Measurements from ENCODE around the gene IL17C. TPM values are rescaled to one million over a fixed set of nuclear protein-coding genes. Genes with fewer than 3 reads are reported as not detected.

IL17C gene
- total and polyA plus RNA-seq, 7 experiments from 2014 or later = 0.37 TPM; not detected in 6

GRCh38 chr16:88651989-88652761 is 13.8 kb downstream of the IL17C start:
- ChIA-PET CTCF (interaction anchor here (1.2 kb wide), 1 partner anchor 53 kb away, joined by 4 read pairs; no protein-coding TSS in a partner anchor), POLR2A (interaction anchor here (1.2 to 2.2 kb wide), 3 partner anchors 11 to 35 kb away, joined by 4 to 8 read pairs (median 4); partner anchors contain the start of gene MVD)
- H3K36me3 ChIP-seq (ENCODE audit: control insufficient read depth in 2 of 3, insufficient read depth in 3 of 3, low read length in 3 of 3) = peaks cover 0 to 45% (median 0%) of the 10 kb centered on the region in 3 experiments
- DNase-seq (no peak), ATAC-seq (no peak)
- peaks cover 20 to 28% of the 10 kb centered on the region in 2 donors for H3K4me1 ChIP-seq (ENCODE audit: control insufficient read depth in 2 of 2, insufficient read depth in 2 of 2, low read length in 2 of 2)
- intact Hi-C loops (cut with micrococcal nuclease) = loop anchor here (1.0 to 2.0 kb wide), 11 partner anchors 11 to 199 kb away; partner anchors contain the start of genes MVD (in 2 of the 2), SNAI3 (in 2 of the 2), ZC3H18 (in 2 of the 2) and CTU2 (in 1 of the 2)
- Mint-ChIP-seq H3K27ac (peak overlapping the region in 6 of 9 donors; percentile 24 to 98 (median 84)), H3K4me1 (peaks cover 6 to 27% (median 13%) of the 10 kb centered on the region in 7 donors), H3K4me3 (peak overlapping the region in 4 of 10 donors; percentile 53 to 91 (median 68)), H3K27me3 (no peaks in the 10 kb centered on the region), H3K9me3 (no peaks in the 10 kb centered on the region), H3K36me3 (peaks cover 0 to 15% (median 1%) of the 10 kb centered on the region in 5 donors)
- no peaks in the 10 kb centered on the region for H3K27me3 ChIP-seq (ENCODE audit: control insufficient read depth in 2 of 2, insufficient read depth in 2 of 2, low read length in 2 of 2)
- H3K9me3 ChIP-seq (ENCODE audit: control insufficient read depth in 2 of 3, low read length in 3 of 3) = no peaks in the 10 kb centered on the region
- H3K27ac ChIP-seq (ENCODE audit: low read depth, low read length) = peak overlapping the region; percentile 84
- H3K4me3 ChIP-seq (ENCODE audit: low read length) = no peak overlapping the region

- peak overlapping the region in 5 of 9 donors; percentile 46 to 76 (median 69) for H3K27ac Mint-ChIP-seq
Measured at GRCh38 chr16:88652762-88653063, 14.3 kb downstream of the IL17C start.

GRCh38 chr16:88653101-88653500 is 14.7 kb downstream of the IL17C start:
- Mint-ChIP-seq H3K4me1 (peaks cover 6 to 27% (median 13%) of the 10 kb centered on the region in 7 donors), H3K4me3 (peak overlapping the region in 1 of 10 donors; percentile 42), H3K36me3 (peaks cover 0 to 15% (median 1%) of the 10 kb centered on the region in 5 donors), H3K27me3 (no peaks in the 10 kb centered on the region), H3K27ac (peak overlapping the region in 6 of 9 donors; percentile 36 to 76 (median 66)), H3K9me3 (no peaks in the 10 kb centered on the region)
- intact Hi-C loops (cut with micrococcal nuclease) = no loop called here
- Histone ChIP-seq H3K9me3 (ENCODE audit: control insufficient read depth in 2 of 3, low read length in 3 of 3) (no peaks in the 10 kb centered on the region), H3K4me3 (ENCODE audit: low read length) (no peak overlapping the region), H3K36me3 (ENCODE audit: control insufficient read depth in 2 of 3, insufficient read depth in 3 of 3, low read length in 3 of 3) (peaks cover 0 to 48% (median 0%) of the 10 kb centered on the region in 3 experiments), H3K27me3 (ENCODE audit: control insufficient read depth in 2 of 2, insufficient read depth in 2 of 2, low read length in 2 of 2) (no peaks in the 10 kb centered on the region), H3K4me1 (ENCODE audit: control insufficient read depth in 2 of 2, insufficient read depth in 2 of 2, low read length in 2 of 2) (peaks cover 20 to 26% of the 10 kb centered on the region in 2 donors), H3K27ac (ENCODE audit: low read depth, low read length) (peak overlapping the region; percentile 13)
- DNase-seq (no peak), ATAC-seq (no peak)
- ChIA-PET CTCF (interaction anchor here (1.2 kb wide), 1 partner anchor 52 kb away, joined by 4 read pairs; no protein-coding TSS in a partner anchor), POLR2A (interaction anchor here (1.1 to 2.2 kb wide), 4 partner anchors 11 to 34 kb away, joined by 3 to 8 read pairs (median 4); no protein-coding TSS in a partner anchor)

More at GRCh38 chr16:88652762-88653063, 14.3 kb downstream of the IL17C start:
- peaks cover 6 to 27% (median 13%) of the 10 kb centered on the region in 7 donors for H3K4me1 Mint-ChIP-seq
- no peak overlapping the region for H3K4me3 ChIP-seq (ENCODE audit: low read length)
- H3K36me3 Mint-ChIP-seq = peaks cover 0 to 15% (median 1%) of the 10 kb centered on the region in 5 donors
- no peaks in the 10 kb centered on the region for H3K9me3 ChIP-seq (ENCODE audit: control insufficient read depth in 2 of 3, low read length in 3 of 3)
- ChIA-PET POLR2A (interaction anchor here (1.9 to 2.2 kb wide), 2 partner anchors 11 to 34 kb away, joined by 4 to 8 read pairs; no protein-coding TSS in a partner anchor), CTCF (interaction anchor here (1.2 kb wide), 1 partner anchor 53 kb away, joined by 4 read pairs; no protein-coding TSS in a partner anchor)
- no peak for DNase-seq
- H3K27ac ChIP-seq (ENCODE audit: low read depth, low read length) = peak overlapping the region; percentile 84
- intact Hi-C loops (cut with micrococcal nuclease) = no loop called here
- H3K27me3 ChIP-seq (ENCODE audit: control insufficient read depth in 2 of 2, insufficient read depth in 2 of 2, low read length in 2 of 2) = no peaks in the 10 kb centered on the region
- no peak for ATAC-seq
- no peaks in the 10 kb centered on the region for H3K27me3 Mint-ChIP-seq
- H3K9me3 Mint-ChIP-seq = no peaks in the 10 kb centered on the region
- peaks cover 20 to 28% of the 10 kb centered on the region in 2 donors for H3K4me1 ChIP-seq (ENCODE audit: control insufficient read depth in 2 of 2, insufficient read depth in 2 of 2, low read length in 2 of 2)
- H3K36me3 ChIP-seq (ENCODE audit: control insufficient read depth in 2 of 3, insufficient read depth in 3 of 3, low read length in 3 of 3) = peaks cover 0 to 48% (median 0%) of the 10 kb centered on the region in 3 experiments
- peak overlapping the region in 1 of 10 donors; percentile 42 for H3K4me3 Mint-ChIP-seq

- H3K27me3 Mint-ChIP-seq = no peaks in the 10 kb centered on the region
- Histone ChIP-seq H3K27me3 (ENCODE audit: control insufficient read depth in 2 of 2, insufficient read depth in 2 of 2, low read length in 2 of 2) (no peaks in the 10 kb centered on the region), H3K4me1 (ENCODE audit: control insufficient read depth in 2 of 2, insufficient read depth in 2 of 2, low read length in 2 of 2) (peaks cover 20 to 21% of the 10 kb centered on the region in 2 donors), H3K9me3 (ENCODE audit: control insufficient read depth in 2 of 3, low read length in 3 of 3) (no peaks in the 10 kb centered on the region), H3K36me3 (ENCODE audit: control insufficient read depth in 2 of 3, insufficient read depth in 3 of 3, low read length in 3 of 3) (peaks cover 0 to 46% (median 0%) of the 10 kb centered on the region in 3 experiments), H3K4me3 (ENCODE audit: low read length) (no peak overlapping the region), H3K27ac (ENCODE audit: low read depth, low read length) (no peak overlapping the region)
- POLR2A ChIA-PET = interaction anchor here (1.1 to 1.9 kb wide), 3 partner anchors 16 to 33 kb away, joined by 3 to 4 read pairs (median 3); no protein-coding TSS in a partner anchor
- CTCF ChIA-PET = interaction anchor here (1.2 kb wide), 1 partner anchor 51 kb away, joined by 4 read pairs; no protein-coding TSS in a partner anchor
- ATAC-seq (no peak), DNase-seq (no peak)
- H3K4me1 Mint-ChIP-seq = peaks cover 6 to 27% (median 13%) of the 10 kb centered on the region in 7 donors
- peaks cover 0 to 15% (median 2%) of the 10 kb centered on the region in 5 donors for H3K36me3 Mint-ChIP-seq
- H3K4me3 Mint-ChIP-seq = peak overlapping the region in 3 of 10 donors; percentile 8 to 21 (median 16)
- peak overlapping the region in 7 of 9 donors; percentile 36 to 76 (median 51) for H3K27ac Mint-ChIP-seq
- H3K9me3 Mint-ChIP-seq = no peaks in the 10 kb centered on the region
- intact Hi-C loops (cut with micrococcal nuclease) = no loop called here
Measured at GRCh38 chr16:88653596-88654362, 15.4 kb downstream of the IL17C start.

- ATAC-seq (no peak), DNase-seq (no peak)
- peak overlapping the region in 4 of 9 donors; percentile 38 to 69 (median 56) for H3K27ac Mint-ChIP-seq
- Histone ChIP-seq H3K36me3 (ENCODE audit: control insufficient read depth in 2 of 3, insufficient read depth in 3 of 3, low read length in 3 of 3) (peaks cover 0 to 43% (median 0%) of the 10 kb centered on the region in 3 experiments), H3K9me3 (ENCODE audit: control insufficient read depth in 2 of 3, low read length in 3 of 3) (no peaks in the 10 kb centered on the region), H3K27ac (ENCODE audit: low read depth, low read length) (no peak overlapping the region), H3K4me1 (ENCODE audit: control insufficient read depth in 2 of 2, insufficient read depth in 2 of 2, low read length in 2 of 2) (peaks cover 15 to 20% of the 10 kb centered on the region in 2 donors), H3K4me3 (ENCODE audit: low read length) (no peak overlapping the region), H3K27me3 (ENCODE audit: control insufficient read depth in 2 of 2, insufficient read depth in 2 of 2, low read length in 2 of 2) (no peaks in the 10 kb centered on the region)
- intact Hi-C loops (cut with micrococcal nuclease) = no loop called here
- CTCF ChIA-PET = no interaction called here
- H3K27me3 Mint-ChIP-seq = no peaks in the 10 kb centered on the region
- H3K9me3 Mint-ChIP-seq = no peaks in the 10 kb centered on the region
- peaks cover 0 to 11% (median 3%) of the 10 kb centered on the region in 5 donors for H3K36me3 Mint-ChIP-seq
- POLR2A ChIA-PET = interaction anchor here (0.7 to 1.3 kb wide), 3 partner anchors 15 to 27 kb away, joined by 3 read pairs; no protein-coding TSS in a partner anchor
- H3K4me3 Mint-ChIP-seq = peak overlapping the region in 1 of 10 donors; percentile 16
- H3K4me1 Mint-ChIP-seq = peaks cover 0 to 21% (median 8%) of the 10 kb centered on the region in 7 donors
Measured at GRCh38 chr16:88654363-88655052, 16.1 kb downstream of the IL17C start.
